Fibroblast of skin of left quadriceps (primary cell): ENCODE measurements around the gene CNTFR.
A peak's percentile ranks its signal among the peaks of the same experiment; 100 is the strongest.
"Not testable (repeated sequence)": the region's sequence is repeated elsewhere in the genome, so short reads cannot be mapped to it uniquely, and the experiment has no call there.

ENCODE experiments used
- DNase-seq, 2 experiments: peaks; one replicate each; pipeline ENCODE4 v3.0.0-alpha.2; 2013; ENCODE audit warnings: low read depth in 2 of 2

Gene CNTFR

GRCh38 chr9:34589636-34590380 is at the start of gene CNTFR:
CNTFR (minus strand) TSS chr9:34589724; CDS start chr9:34568981, 20,743 bp downstream.
- no peak for DNase-seq

GRCh38 chr9:34639322-34639721 is 49.8 kb upstream of the CNTFR start:
- DNase-seq = not testable (repeated sequence)

- DNase-seq = no peak
Measured at GRCh38 chr9:34638138-34638445, 48.6 kb upstream of the CNTFR start.

GRCh38 chr9:34637356-34638137 is 48.0 kb upstream of the CNTFR start, which contains the start of gene SIGMAR1:
SIGMAR1 (minus strand) TSS chr9:34637787; CDS start chr9:34637697, 90 bp downstream.
- DNase-seq = peak; percentile 86 to 89

GRCh38 chr9:34636791-34637355 is 47.3 kb upstream of the CNTFR start:
- DNase-seq = no peak

- DNase-seq = no peak
Measured at GRCh38 chr9:34635556-34635955, 46.0 kb upstream of the CNTFR start.

GRCh38 chr9:34634551-34635248 is 45.2 kb upstream of the CNTFR start:
- DNase-seq = no peak

- DNase-seq = no peak
Measured at GRCh38 chr9:34633851-34634550, 44.5 kb upstream of the CNTFR start.

- DNase-seq = no peak
Measured at GRCh38 chr9:34633166-34633565, 43.6 kb upstream of the CNTFR start.

- DNase-seq = no peak
Measured at GRCh38 chr9:34630402-34631154, 41.1 kb upstream of the CNTFR start.

GRCh38 chr9:34629491-34629808 is 39.9 kb upstream of the CNTFR start:
- no peak for DNase-seq

GRCh38 chr9:34628656-34629490 is 39.3 kb upstream of the CNTFR start, which contains the start of gene ARID3C:
ARID3C (minus strand) TSS chr9:34629066; CDS start chr9:34628014, 1,052 bp downstream.
- no peak for DNase-seq

GRCh38 chr9:34627716-34628655 is 38.5 kb upstream of the CNTFR start:
- no peak for DNase-seq

GRCh38 chr9:34625186-34625486 is 35.6 kb upstream of the CNTFR start:
- DNase-seq = no peak

GRCh38 chr9:34624475-34625185 is 35.1 kb upstream of the CNTFR start:
- DNase-seq = no peak

GRCh38 chr9:34623374-34624235 is 34.1 kb upstream of the CNTFR start:
- DNase-seq = no peak
